ENCODE results near the gene PYY. TPM values are rescaled to one million over a fixed set of nuclear protein-coding genes. Genes with fewer than 3 reads are reported as not detected.
A peak's percentile ranks its signal among the peaks of the same experiment; 100 is the strongest.

Gene PYY
- polyA plus RNA-seq, 12 donors, result 0.22 to 79.9 (median 0.47) TPM; not detected in 9

DNA sequence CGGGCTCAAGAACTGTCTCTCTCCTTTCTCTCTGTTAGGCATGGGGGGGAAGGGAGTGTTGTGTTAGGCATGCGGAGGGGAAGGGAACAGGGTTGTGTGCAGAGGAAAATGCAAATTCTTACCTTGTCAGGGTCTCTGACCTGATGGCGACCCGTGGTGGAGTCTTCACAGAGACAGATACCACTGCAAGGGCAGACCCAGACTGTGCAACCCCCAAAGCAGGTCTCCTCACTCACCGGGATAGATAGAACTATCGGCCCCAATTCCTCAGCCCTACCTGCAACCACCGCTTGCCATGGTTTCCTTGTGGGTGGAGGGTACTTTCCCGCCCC lies 36.8 kb downstream of the PYY start:
- no peak for DNase-seq

DNA sequence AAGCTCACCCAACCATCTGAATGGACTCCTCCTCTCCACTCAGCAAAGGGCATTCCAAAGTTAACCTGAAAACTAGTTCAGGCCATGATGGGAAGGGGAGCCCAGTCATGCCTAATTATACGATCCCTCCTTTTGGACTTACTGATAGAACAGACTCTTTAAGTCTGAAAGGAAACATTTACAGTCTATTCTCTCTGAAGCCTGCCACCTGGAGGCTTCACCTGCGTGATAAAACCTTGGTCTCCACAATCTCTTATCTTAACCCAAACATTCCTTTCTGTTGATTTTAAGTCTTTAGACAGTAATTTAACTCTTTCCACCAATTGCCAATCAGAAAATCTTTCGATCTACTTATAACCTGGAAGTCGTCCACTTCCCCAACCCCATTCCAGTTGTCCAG lies 37.4 kb downstream of the PYY start:
- DNase-seq, result no peak

GRCh38 chr17:43915559-43915958 lies 38.2 kb downstream of the PYY start:
- DNase-seq, result no peak

GRCh38 chr17:43914451-43914850 lies 39.3 kb downstream of the PYY start:
- no peak for DNase-seq

DNA sequence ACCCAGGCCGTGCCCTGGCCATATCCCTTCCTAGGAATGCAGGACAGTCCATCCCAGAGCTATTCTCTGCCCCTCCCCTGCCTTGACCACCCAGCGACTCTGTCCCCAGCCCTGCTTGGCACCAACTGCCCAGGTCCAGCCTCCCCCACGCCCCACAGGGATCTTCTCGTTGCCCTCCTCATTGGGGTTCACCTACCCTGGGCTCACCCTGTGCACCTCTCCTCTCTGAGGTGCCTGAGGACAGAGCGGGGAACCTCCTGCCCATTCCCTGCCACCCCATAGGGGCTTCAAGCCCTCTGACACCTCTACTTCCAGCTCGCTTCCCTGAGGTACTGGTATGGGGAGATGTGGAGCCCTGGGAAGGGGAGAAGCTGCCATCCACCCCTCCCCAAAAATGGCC lies 40.2 kb downstream of the PYY start:
- DNase-seq, result no peak

GRCh38 chr17:43912635-43913304 lies 41.0 kb downstream of the PYY start:
- DNase-seq, result no peak

DNA sequence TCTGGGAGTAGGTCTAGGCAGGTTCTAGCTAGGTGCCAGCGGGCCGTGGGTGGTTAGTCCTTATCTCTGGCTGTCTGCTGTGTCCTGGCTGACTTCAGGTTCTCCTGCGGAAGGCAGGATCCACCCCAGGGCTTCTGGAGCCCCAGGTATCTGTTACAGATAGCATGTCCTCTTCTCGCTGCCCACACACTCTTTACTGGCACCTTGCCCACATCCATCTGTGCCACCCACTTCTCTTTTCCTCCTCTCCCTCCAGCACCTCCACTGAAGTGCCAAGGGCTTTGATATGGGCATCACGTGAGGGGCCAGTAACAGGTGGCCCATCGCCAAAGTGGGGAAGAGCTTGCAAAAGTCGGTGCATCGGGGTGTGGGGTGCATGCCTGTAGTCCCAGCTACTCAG lies 41.8 kb downstream of the PYY start:
- DNase-seq, result no peak

DNA sequence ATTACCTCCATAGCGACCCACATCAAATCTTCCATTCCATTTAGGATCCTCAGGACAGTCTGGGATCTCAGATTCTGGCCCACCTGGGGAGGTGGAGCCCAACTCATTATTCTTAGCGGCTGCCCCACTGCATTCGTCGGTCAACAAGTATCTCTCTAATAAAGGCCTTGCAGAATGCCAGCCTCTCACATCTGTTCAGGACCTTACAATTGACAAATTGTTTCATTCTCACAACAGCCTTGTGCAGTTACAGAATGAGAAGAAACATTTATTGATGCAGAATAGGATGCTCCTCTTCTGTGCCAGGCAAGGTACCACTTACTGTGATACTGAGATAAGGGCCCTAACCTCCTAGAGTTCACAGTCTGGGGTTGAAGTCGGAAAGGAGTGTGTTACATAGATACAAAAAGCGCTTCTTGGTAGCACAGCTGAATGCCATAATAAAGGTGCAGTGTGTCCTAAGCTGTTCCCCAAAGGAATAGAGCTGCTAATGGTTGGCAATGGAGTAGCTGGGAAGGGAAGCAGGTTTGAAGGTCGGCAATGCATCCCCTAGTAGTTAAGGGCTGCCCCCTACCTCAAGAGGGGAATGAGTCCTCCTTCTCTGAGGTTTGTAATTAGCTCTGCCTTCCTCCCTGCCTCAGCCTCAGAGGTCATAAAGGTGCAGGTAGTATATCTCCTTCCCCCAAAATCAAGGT lies 44.1 kb downstream of the PYY start:
- no peak for DNase-seq

- DNase-seq, result peak; percentile 87
Measured at GRCh38 chr17:43907998-43908721, 45.6 kb downstream of the PYY start.

- DNase-seq, result peak; percentile 89
Measured at GRCh38 chr17:43907425-43907981, 46.2 kb downstream of the PYY start, which contains the start of gene MPP2. Gene MPP2 (minus strand): TSS chr17:43907536. CDS start chr17:43904460, 3,076 bp downstream.

GRCh38 chr17:43906951-43907424 lies 46.8 kb downstream of the PYY start:
- no peak for DNase-seq

- peak; percentile 84 for DNase-seq
Measured at GRCh38 chr17:43905985-43906852, 47.5 kb downstream of the PYY start.

DNA sequence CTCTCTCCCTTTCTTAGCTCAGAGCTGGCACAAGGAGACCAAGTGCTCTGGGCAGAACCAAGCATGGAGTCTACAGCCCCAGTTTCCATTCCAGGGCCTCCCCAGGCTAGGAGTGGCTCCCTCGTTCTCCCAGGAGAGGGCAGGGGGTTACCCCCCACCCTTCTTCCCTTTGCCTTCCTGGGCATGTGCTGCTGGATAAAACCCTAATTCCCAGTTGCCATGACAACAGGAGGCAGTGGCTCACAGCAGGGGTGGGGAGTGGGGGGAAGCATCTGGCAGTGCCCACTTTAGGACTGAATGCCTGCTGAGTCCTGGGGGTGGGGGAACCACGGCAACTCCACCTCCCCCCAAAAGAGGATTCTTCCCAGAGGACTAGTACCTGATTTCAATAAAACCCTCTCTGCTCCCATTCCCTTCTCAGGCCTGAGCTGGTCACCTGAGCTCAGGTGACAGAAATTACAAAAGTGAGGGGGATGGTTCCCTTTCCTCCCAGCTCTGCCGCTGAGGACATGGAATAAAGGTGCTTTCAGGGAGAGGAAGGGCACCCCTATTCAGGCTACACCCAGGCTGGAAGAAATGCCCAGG lies 48.2 kb downstream of the PYY start:
- no peak for DNase-seq

Other genes starting within 250 kb of the PYY start
- gene SOST, start 195.1 kb downstream of the PYY start, polyA plus RNA-seq (ENCODE audit: insufficient read length in 12 of 12), result 1 to 10 TPM in 2 of 12 donors, under 1 TPM in 2, not detected in 8; 0.25 to 4.3 (median 1.2) TPM
- gene DUSP3, start 175.0 kb downstream of the PYY start, polyA plus RNA-seq (ENCODE audit: insufficient read length in 12 of 12), result 100 to 1,000 TPM in 1 of 12 donors, 10 to 100 TPM in 11; 42.4 to 168 (median 71.3) TPM
- gene CFAP97D1, start 173.5 kb downstream of the PYY start, polyA plus RNA-seq (ENCODE audit: insufficient read length in 12 of 12), result under 1 TPM in 4 of 12 donors, not detected in 8; 0.03 to 0.22 (median 0.13) TPM
- gene MPP3, start 120.8 kb downstream of the PYY start, polyA plus RNA-seq (ENCODE audit: insufficient read length in 12 of 12), result 10 to 100 TPM in 2 of 12 donors, 1 to 10 TPM in 9, not detected in 1; 3.1 to 42.0 (median 4.3) TPM
- 1 to 10 TPM in 10 of 12 donors, not detected in 2; 1.6 to 3.2 (median 2.2) TPM for gene CD300LG, start 106.8 kb downstream of the PYY start, polyA plus RNA-seq (ENCODE audit: insufficient read length in 12 of 12)
- 1 to 10 TPM in 11 of 12 donors, not detected in 1; 1.8 to 5.1 (median 3.3) TPM for gene MPP2, start 46.4 kb downstream of the PYY start, polyA plus RNA-seq (ENCODE audit: insufficient read length in 12 of 12)
- under 1 TPM in 3 of 12 donors, not detected in 9; 0.27 to 0.37 (median 0.35) TPM for gene PPY, start 11.5 kb downstream of the PYY start, polyA plus RNA-seq (ENCODE audit: insufficient read length in 12 of 12)
- gene NAGS, start 50.7 kb upstream of the PYY start, polyA plus RNA-seq (ENCODE audit: insufficient read length in 12 of 12), result under 1 TPM in 10 of 12 donors, not detected in 2; 0.17 to 0.70 (median 0.42) TPM
- 10 to 100 TPM in 11 of 12 donors, not detected in 1; 20.2 to 33.7 (median 27.2) TPM for gene TMEM101, start 61.0 kb upstream of the PYY start, polyA plus RNA-seq (ENCODE audit: insufficient read length in 12 of 12)
- 100 to 1,000 TPM in 1 of 12 donors, 10 to 100 TPM in 11; 26.4 to 379 (median 30.7) TPM for gene LSM12, start 112.7 kb upstream of the PYY start, polyA plus RNA-seq (ENCODE audit: insufficient read length in 12 of 12)
- 10 to 100 TPM in 11 of 12 donors, not detected in 1; 25.8 to 65.2 (median 34.2) TPM for gene G6PC3, start 116.8 kb upstream of the PYY start, polyA plus RNA-seq (ENCODE audit: insufficient read length in 12 of 12)
- 10 to 100 TPM in 11 of 12 donors, not detected in 1; 42.1 to 70.6 (median 50.0) TPM for gene HDAC5, start 169.7 kb upstream of the PYY start, polyA plus RNA-seq (ENCODE audit: insufficient read length in 12 of 12)
- 1 to 10 TPM in 10 of 12 donors, not detected in 2; 1.6 to 4.3 (median 2.7) TPM for gene HROB, start 188.0 kb upstream of the PYY start, polyA plus RNA-seq (ENCODE audit: insufficient read length in 12 of 12)
- 10 to 100 TPM in 6 of 12 donors, 1 to 10 TPM in 4, not detected in 2; 6.3 to 21.7 (median 13.2) TPM for gene ASB16, start 216.8 kb upstream of the PYY start, polyA plus RNA-seq (ENCODE audit: insufficient read length in 12 of 12)
- gene TMUB2, start 233.0 kb upstream of the PYY start, polyA plus RNA-seq (ENCODE audit: insufficient read length in 12 of 12), result 10 to 100 TPM in 11 of 12 donors, not detected in 1; 32.6 to 63.8 (median 45.1) TPM
- gene ATXN7L3, start 245.9 kb upstream of the PYY start, polyA plus RNA-seq (ENCODE audit: insufficient read length in 12 of 12), result 10 to 100 TPM in 11 of 12 donors, not detected in 1; 36.3 to 63.7 (median 49.6) TPM